HFF-Myc (cell line): ENCODE measurements around the gene GPATCH8.

Experiments
- DNase-seq: peaks from one replicate; pipeline ENCODE4 v3.0.0-alpha.2; 2011; ENCODE audit warnings: low read depth; ENCODE audit errors: extremely low read depth
- H3K4me3 ChIP-seq: replicated peaks from 2 replicates; pipeline ENCODE4 v1.5.1; 2011; ENCODE audit warnings: low read depth, mild to moderate bottlenecking, control low read depth, low read length
- CTCF ChIP-seq: IDR thresholded peaks from 2 replicates; pipeline ENCODE4 v1.5.1; 2012; ENCODE audit warnings: mild to moderate bottlenecking, low read depth, low read length, control low read depth; ENCODE audit errors: missing control alignments

GPATCH8 gene

DNA sequence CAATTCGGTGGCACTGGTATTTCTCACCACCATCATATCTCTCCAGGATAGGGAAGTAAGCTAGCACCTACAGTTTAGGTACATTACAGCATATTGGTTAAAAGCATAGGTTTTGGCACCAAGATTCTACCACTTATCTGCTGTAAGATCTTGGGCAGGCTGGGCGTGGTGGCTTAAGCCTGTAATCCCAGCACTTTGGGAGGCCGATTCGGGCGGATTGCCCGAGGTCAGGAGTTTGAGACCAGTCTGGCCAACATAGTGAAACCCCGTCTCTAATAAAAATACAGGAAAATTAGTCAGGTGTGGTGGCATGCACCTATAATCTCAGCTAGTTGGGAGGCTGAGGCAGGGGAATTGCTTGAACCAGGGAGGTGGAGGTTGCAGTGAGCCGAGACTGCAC is 51.4 kb downstream of the GPATCH8 start:
- no peak for DNase-seq
- H3K4me3 ChIP-seq = no peak overlapping the region
- no peak for TF ChIP-seq CTCF

GRCh38 chr17:44451016-44451627 is 52.1 kb downstream of the GPATCH8 start:
- H3K4me3 ChIP-seq = no peak overlapping the region
- no peak for TF ChIP-seq CTCF
- no peak for DNase-seq

- DNase-seq = no peak
- no peak overlapping the region for H3K4me3 ChIP-seq
- no peak for TF ChIP-seq CTCF
Observed at GRCh38 chr17:44448412-44448811, 54.8 kb downstream of the GPATCH8 start.

GRCh38 chr17:44444735-44445105 is 58.5 kb downstream of the GPATCH8 start:
- no peak for DNase-seq
- no peak for TF ChIP-seq CTCF
- H3K4me3 ChIP-seq = no peak overlapping the region

DNA sequence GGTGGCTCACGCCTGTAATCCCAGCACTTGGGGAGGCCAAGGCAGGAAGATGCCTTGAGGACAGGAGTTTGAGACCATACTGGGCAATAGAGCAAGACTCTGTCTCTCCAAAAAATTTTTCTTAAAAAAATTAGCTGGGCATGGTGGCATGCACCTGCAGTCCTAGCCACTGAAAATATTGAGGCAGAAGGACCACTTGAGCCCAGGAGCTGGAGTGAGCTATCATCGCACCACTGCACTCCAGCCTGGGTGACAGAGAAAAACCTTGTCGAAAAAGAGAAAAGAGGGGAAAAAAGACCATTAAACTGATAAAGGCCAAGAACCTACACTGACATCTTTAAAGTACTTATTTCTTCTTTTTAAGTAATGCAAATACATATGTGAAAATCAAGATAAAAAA is 60.4 kb downstream of the GPATCH8 start:
- TF ChIP-seq CTCF = no peak
- DNase-seq = no peak
- no peak overlapping the region for H3K4me3 ChIP-seq

GRCh38 chr17:44439168-44439567 is 64.0 kb downstream of the GPATCH8 start:
- TF ChIP-seq CTCF = no peak
- no peak overlapping the region for H3K4me3 ChIP-seq
- DNase-seq = no peak

DNA sequence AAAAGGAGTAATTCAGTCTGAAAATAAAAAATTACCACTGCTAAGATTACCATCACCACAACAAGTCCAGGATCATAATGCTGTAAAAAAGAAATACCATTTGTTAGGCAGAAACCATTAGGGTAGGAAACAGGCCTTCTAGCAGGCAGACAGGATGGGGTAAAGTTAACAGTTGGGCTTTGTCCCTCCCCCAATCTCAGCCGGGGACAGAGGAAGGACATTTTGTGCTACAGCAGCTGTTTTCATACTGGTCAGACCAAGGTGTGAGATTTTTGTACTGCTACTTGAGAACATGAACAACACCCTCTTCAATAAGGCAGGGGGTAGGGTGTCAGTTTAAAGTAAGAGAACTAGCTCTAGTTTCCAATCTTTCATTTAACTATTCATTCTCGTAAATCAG is 64.6 kb downstream of the GPATCH8 start:
- TF ChIP-seq CTCF = no peak
- DNase-seq = no peak
- no peak overlapping the region for H3K4me3 ChIP-seq
